DOHH2 (cell line): ENCODE data around the gene PHF2.

Experiments used
- EZH2phosphoT487 ChIP-seq: fragments of 200-600 bp; sonication (generic); IDR thresholded peaks from 2 replicates; pipeline ENCODE4 v1.6.1; 2017; ENCODE audit warnings: borderline replicate concordance, mild to moderate bottlenecking, antibody characterized with exemption, low read length, moderate library complexity, mixed read lengths
- TF ChIP-seq, protein P1 (sequence below): fragments of 200-600 bp; sonication (generic); IDR thresholded peaks from one replicate; pipeline ENCODE4 v1.5.1; 2014; ENCODE audit warnings: antibody characterized with exemption, mild to moderate bottlenecking, low read depth, low read length; ENCODE audit not compliant: poor library complexity, severe bottlenecking

DNA sequence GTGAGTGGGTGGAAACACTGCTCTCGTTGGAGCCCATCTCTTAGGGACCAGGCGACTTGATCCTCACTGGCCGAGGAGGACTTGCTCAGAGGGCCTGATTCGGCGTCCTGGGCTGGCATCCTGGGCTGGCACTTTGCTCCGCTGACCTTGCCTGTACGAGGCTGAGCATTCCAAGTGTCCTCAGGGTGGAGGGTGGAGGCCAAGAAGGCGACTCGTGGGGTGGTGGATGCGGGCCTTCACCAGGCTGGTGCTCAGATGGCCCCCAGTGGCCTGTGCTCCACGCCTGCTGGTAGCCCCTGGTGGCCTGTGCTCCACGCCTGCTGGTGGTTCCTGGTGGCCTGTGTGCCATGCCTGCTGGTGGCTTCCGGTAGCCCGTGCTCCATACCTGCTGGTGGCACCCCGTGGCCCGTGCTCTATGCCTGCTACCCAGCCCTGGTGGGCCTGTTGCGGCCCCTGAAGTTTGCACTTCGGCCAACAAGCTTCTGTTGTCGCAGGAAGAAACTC is 42.9 kb downstream of the PHF2 start:
- TF ChIP-seq, protein P1, sequence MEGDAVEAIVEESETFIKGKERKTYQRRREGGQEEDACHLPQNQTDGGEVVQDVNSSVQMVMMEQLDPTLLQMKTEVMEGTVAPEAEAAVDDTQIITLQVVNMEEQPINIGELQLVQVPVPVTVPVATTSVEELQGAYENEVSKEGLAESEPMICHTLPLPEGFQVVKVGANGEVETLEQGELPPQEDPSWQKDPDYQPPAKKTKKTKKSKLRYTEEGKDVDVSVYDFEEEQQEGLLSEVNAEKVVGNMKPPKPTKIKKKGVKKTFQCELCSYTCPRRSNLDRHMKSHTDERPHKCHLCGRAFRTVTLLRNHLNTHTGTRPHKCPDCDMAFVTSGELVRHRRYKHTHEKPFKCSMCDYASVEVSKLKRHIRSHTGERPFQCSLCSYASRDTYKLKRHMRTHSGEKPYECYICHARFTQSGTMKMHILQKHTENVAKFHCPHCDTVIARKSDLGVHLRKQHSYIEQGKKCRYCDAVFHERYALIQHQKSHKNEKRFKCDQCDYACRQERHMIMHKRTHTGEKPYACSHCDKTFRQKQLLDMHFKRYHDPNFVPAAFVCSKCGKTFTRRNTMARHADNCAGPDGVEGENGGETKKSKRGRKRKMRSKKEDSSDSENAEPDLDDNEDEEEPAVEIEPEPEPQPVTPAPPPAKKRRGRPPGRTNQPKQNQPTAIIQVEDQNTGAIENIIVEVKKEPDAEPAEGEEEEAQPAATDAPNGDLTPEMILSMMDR = no peak
- TF ChIP-seq EZH2phosphoT487 = no peak
